DMS79 treated with DMSO at 0.1 percent for 48 hours (cell line): ENCODE data around the gene SESN1.

ENCODE experiments used
- DNase-seq: peaks from one replicate; lab custom pipeline; 2025; lab: John Stamatoyannopoulos, UW

SESN1 gene

GRCh38 chr6:109060571-109060970 lies 34.1 kb downstream of the SESN1 start:
- no peak for DNase-seq

GRCh38 chr6:109059571-109060021 lies 35.0 kb downstream of the SESN1 start:
- DNase-seq, result no peak

DNA sequence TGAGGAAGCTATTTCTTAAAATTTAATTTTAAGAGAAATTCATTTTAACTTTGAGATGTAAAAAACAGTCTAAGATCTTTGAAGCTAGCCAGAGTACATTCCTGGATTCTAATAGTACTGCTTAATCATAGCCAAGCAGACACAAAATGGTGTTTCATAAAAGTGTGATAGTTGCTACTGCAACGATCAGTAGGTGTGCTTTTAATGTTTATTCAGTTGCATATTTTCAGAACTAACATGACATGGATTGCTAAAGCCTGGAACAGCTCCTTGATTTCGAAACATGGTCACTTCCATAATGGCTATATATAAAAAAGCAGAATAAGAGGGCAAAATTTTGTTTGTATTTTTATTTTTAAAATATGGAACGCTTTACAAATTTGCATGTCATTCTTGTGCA lies 35.5 kb downstream of the SESN1 start:
- DNase-seq, result no peak

DNA sequence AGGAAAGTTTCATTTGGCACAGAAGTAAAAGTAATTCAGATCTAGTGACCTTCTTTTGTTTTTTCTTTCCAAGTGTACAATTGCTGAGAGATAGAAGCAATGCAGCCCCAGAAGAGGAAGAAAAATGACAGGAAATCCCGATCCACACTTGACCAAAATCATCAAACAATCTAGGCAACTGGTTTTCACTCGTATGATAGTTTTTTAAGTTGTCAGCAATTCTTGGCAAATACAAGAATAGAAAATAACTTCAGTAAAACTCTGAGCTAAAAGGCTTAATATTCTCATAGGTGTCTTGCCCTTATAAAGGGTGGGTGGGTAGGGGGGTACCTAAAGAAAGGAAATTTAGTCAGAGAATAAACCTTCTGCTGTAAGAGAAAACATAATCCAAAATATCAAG lies 36.0 kb downstream of the SESN1 start:
- no peak for DNase-seq

DNA sequence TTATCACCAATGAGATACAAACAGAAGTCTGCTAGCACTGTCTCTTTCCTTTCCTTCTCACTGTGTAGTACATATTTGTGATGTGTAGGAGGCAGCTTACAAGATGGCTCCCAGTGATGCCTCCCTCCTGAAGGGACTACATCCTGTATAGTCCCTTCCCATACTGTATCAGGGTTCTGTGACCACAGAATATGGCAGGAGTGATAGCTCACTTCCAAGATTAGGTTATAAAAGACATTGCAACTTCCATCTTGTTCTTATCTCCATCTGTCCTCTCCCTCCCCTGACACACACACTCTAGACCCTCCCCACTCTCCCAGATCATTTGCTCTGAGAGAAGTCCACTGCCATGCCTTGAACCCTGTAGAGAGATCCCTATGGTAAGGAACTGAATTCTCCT lies 38.0 kb downstream of the SESN1 start:
- DNase-seq, result no peak

GRCh38 chr6:109055771-109056235 lies 38.8 kb downstream of the SESN1 start:
- DNase-seq, result no peak

GRCh38 chr6:109053336-109053735 lies 41.3 kb downstream of the SESN1 start:
- no peak for DNase-seq

- no peak for DNase-seq
Measured at GRCh38 chr6:109052852-109053251, 41.8 kb downstream of the SESN1 start.

- DNase-seq, result no peak
Measured at GRCh38 chr6:109052018-109052651, 42.5 kb downstream of the SESN1 start.

- DNase-seq, result no peak
Measured at GRCh38 chr6:109051301-109052017, 43.2 kb downstream of the SESN1 start.

DNA sequence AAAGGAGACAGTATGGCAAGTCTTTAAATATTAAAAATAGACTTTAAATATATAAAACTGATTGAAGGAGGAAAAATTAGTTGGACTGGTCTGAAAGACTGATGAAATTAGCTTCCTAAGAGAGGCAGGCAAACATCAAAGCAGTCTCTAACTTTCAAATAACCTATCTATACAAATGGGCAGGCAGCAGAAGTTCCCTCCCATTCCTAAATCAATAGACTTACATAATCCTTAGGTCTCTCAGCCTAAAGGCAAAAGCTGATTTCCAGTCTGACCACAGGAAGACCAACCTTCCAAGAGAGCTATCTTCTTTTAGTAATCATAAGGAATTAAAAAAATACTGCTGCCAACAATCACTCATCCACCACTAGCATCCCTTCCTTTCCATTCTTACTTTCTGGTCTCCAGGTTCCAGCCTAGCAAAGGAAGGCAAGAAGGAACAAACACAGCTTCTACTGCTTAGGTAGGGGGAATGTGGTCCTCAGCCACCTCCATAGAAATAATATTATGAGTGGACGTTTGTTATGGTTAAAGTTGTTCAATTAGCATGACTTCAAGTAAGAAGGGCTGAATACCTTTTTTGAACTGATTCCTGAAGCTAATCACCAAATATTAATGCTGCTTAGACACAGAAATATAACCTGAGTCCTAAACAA lies 44.1 kb downstream of the SESN1 start:
- DNase-seq, result no peak

DNA sequence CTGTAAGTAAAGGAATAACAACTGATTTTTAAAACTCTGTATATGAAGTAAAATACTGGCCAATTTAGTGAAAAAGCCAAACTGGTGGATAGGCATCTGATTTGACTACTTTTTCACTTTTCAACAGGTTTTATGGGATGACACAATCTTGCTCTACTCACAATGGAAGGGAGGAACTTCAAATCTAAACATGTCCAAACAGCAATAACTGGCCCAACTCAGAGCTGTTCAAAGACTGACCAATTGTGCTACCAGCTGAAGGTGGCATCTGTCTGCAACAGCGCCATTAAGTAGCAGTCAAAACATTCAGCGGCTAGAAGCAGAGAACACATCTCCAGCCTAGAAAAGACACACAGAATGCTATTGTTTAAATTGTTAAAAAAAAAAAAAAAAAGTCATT lies 44.6 kb downstream of the SESN1 start:
- DNase-seq, result no peak

DNA sequence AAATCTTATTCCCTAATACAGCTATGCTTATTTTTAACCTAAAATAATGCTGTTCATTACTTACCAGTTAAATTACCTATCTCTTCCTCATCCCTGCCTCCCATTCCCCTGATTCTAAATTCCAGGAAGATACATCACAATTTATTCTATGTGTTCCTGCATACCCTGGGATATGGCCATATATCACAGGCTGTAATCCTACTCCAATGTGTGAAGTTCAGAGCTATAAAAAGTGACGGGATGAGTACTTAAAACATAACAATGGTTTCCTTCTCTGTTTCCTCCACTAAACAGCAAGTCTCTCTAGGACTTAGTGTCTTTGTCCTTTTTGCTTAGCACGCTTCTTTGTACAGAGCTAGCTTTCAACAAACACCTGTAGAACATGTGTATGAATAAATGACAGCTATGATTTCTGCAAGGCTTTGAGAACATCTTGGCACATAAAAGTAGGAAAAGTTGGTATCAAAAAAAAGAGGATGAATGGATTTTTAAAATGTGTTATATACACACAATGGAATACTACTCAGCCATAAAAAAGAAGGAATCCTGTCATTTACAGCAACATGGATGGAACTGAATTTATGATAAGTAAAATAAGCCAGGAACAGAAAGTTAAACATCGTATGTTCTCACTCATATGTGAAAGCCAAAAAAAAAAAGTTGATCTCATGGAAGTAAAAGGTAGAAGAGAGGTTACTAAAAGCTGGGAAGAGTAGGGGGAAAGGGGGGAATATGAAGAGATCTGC lies 45.8 kb downstream of the SESN1 start:
- no peak for DNase-seq

GRCh38 chr6:109048176-109048575 lies 46.5 kb downstream of the SESN1 start:
- DNase-seq, result no peak

DNA sequence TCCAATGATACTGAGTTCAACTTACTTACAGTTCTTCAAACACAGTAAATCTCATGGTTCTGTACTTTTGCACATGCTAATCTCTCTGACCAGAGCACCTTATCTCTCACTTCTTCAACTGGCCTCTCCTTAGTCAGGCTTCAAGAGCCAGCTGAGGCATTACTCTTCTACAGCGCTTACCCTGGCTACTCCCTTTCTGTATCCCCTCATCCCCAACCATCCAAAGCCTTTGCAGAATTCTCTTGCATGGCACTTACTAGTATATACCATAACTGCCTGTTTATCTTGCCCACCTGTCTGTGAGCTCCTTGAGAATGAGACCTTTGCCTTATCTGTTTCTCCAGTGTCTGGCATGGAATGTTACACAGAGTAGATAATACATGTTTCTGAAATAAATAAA lies 49.2 kb downstream of the SESN1 start:
- no peak for DNase-seq

DNA sequence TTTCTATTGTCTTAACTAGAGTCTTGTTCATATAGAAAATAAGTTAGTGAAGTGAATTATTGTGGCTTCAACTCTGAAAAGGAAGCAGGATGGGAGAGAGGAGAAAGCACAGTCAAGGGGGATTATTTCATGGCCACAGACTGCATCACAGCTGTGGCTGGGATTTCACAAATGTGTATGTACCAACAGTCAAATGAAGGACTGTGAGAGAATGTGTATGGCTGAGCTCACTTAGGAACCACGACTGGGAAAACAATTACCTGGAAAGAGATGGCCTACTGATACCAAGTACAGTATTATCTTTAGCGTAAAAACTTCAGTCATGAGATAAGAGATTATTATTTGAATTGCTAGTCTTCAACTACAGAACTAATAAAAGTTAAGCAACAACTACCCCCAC lies 54.9 kb downstream of the SESN1 start:
- DNase-seq, result no peak

DNA sequence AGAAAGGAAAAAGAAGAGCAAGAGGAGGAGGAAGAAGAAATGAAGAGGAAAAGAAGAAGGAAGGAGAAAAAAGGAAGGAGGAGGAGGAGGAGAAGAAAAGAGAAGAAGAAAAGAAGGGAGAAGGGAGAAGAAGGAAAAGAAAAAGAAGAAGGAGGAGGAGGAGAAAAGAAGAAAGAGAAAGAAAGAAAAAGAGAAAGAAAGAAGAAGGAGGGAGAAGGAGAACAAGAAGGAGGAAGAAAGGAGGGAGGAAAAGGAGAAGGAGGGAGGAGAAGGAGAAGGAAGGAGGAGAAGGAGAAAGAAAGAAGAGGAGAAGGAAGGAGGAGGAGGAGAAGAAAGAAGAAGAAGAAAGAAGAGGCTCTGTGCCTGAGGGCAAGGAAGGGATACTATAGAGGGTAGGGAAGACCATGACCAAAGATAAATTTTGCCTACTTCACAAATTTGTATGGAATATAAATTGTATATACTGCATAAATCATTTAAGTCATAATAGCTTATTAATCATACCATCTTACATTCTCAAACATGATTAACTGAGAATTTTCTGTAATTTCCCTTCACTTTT lies 55.7 kb downstream of the SESN1 start:
- no peak for DNase-seq

DNA sequence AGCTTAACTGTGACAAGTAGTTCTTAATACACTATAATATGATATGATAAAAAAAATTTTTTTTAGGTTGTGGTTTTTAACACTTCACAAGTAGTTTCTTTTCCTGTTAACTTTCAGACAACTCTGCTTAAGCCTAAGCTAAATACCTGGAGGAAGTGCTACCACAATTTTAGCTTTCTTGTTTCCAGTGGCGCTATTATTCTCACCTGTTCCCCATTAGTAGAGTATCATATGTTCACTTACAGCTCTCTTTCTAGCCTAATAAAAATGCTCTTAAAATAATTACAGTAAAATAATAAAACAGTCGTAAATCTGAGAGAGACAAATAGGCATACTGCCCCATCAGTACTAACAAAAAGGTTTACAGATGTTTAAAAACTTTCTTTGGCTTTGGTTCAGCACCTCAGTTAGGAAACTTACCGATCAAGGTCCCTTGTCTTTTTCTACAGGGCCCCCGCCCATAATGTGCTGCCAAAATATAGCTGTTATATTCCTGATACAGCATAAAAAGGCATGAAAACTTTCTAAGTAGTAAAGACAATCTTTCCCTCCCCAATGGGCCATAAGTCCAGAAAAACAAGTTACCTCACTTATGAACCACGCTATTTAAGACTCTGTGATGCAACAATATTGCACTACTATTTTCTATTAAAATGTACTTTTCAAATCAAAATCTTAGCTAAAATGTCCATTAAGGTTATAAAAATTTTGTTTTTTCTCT lies 57.9 kb downstream of the SESN1 start:
- DNase-seq, result peak; percentile 78

DNA sequence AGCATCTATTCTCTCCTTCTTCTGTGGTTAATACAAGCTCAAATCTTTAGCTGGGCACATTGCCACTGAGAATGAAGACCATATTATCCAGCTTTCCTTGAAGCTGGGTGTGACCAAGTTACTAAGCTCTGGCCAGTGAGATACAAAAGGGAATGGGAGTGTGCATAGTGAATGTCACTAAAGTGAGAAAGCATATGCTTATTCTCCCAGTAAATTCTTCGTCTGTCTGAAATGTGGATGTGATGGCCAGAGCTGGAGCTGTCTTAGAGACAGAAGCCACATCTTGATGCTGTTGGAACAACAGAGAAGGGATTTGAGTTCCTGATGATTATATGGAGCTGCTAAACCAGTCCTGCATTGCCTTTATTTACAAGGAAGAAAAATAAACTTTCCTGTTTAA lies 60.1 kb downstream of the SESN1 start:
- no peak for DNase-seq

DNA sequence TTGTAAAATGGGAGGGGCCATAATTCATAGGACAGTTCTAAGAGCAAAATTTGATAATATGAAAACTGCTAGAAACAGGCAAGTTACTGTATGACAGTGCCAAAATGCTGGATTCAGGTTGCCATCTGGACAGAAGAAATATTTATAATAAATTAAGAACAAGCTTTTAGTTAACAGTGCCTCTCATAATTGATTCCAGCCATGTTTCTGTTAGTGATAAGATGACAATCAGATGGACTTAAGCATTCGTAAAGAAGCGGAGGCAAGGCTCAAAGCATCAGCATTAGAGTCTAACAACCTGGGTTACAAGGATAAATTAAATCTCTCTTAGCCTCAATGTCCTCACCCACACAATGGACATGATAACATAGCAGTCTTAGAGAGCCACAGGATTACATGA lies 61.0 kb downstream of the SESN1 start:
- no peak for DNase-seq

GRCh38 chr6:109031416-109031815 lies 63.2 kb downstream of the SESN1 start:
- no peak for DNase-seq

GRCh38 chr6:109029313-109029712 lies 65.3 kb downstream of the SESN1 start:
- no peak for DNase-seq
